Right ventricle myocardium superior (tissue), 1 donor: Measurements from ENCODE around the gene H1-8. TPM values are rescaled to one million over a fixed set of nuclear protein-coding genes. Genes with fewer than 3 reads are reported as not detected.
A peak's percentile ranks its signal among the peaks of the same experiment; 100 is the strongest.

Source experiments
- ATAC-seq: fragments of 200-7000 bp; cut with Tn5 transposase; one replicate; pipeline ENCODE4 v1.9.1; 2020; ENCODE audit warnings: mild to moderate bottlenecking; ENCODE audit not compliant: poor library complexity
- DNase-seq: peaks from one replicate; pipeline ENCODE4 v3.0.0-alpha.2; 2020
- intact Hi-C: fragments of 100-400 bp; cut with DNase I; formaldehyde crosslinking; loops from one replicate; pipeline ENCODE4 v1.11.2; 2022
- total RNA-seq: library from RNA; stranded (reverse); fragmentation: NEBNext Ultra II Directional; extraction: Animal tissue kit (Norgen Biotek cat#: 25700); gene quantifications from one replicate; pipeline ENCODE4 v1.2.1, GENCODE V29; 2021
- donor health status: DM: no; HTN: yes; CAD: no; lungs with severe emphysema.

H1-8 gene
- total RNA-seq, 1 donor from 2014 or later, result not detected

DNA sequence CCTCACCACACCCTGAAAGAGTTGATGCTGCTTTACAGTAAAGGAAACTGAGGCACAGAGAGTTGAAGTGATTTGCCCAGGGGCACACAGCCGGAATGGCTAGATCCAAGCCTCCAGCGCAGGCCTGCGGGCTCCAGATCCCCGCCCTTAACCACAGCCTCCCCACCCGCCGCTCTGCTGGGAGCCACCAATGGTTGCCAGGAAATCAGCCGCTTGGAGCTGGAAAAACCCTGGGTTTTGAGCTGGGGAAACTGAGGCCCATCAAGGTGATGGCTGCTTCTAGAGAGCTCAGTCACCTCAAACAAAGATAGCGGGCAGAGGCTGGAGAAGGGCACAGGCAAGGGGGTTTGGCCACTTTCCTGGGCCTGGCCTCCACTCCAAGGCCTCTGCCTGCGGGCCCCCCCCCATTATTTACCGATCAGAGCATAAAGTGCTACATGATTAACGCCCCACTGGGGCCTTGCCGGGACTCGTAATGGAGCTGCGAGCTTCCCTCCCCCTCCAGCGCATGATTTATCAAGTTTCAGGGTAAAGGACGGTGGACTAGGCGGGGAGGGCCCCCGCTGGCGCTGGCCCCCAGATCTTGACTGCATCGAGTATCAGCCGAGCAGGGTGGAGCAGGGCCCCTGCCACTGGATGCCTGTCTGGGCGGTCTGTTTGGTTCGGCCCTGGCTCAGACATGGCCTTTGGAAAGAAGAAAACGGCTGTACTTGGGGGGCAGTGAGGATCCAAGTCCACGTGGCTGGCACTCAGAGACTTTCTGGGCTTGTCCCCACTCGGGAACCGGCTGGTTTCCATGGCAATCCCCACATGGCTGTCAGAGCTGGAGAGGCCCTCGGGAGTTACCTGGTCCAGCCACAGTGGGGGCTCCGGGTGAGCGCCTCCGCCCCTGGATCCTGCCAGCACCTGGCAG is 54.4 kb downstream of the H1-8 start:
- ATAC-seq, result peak; percentile 20
- DNase-seq, result peak; percentile 78
- intact Hi-C loops, result loop anchor here (5.0 kb wide), 1 partner anchor 105 kb away; no protein-coding TSS in a partner anchor

GRCh38 chr3:129598000-129598381 is 55.0 kb downstream of the H1-8 start:
- intact Hi-C loops, result loop anchor here (5.0 kb wide), 1 partner anchor 106 kb away; no protein-coding TSS in a partner anchor
- no peak for DNase-seq
- no peak for ATAC-seq

GRCh38 chr3:129598484-129598883 is 55.5 kb downstream of the H1-8 start:
- ATAC-seq, result no peak
- intact Hi-C loops, result loop anchor here (5.0 kb wide), 1 partner anchor 106 kb away; no protein-coding TSS in a partner anchor
- no peak for DNase-seq

DNA sequence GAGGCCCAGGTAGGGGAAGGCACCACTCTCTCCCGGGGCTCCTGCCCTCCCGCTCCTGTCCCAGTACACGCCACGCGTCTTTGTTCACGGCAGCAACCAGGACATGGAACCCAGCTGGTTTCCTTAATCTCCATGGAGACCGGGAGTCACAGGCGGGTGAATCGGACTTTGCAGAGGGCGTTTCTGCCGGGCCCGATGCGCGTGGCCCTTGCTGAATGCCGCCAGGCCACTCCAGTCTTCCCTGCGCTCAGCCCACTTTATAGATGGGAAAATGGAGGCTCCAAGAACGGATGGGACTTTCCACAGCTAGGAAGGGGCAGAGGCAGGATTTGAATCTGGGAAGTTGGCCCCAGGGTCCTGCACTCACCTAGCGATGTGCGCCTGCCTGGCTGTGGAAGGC is 56.1 kb downstream of the H1-8 start:
- intact Hi-C loops, result loop anchor here (5.0 kb wide), 1 partner anchor 107 kb away; no protein-coding TSS in a partner anchor
- DNase-seq (no peak), ATAC-seq (no peak)

DNA sequence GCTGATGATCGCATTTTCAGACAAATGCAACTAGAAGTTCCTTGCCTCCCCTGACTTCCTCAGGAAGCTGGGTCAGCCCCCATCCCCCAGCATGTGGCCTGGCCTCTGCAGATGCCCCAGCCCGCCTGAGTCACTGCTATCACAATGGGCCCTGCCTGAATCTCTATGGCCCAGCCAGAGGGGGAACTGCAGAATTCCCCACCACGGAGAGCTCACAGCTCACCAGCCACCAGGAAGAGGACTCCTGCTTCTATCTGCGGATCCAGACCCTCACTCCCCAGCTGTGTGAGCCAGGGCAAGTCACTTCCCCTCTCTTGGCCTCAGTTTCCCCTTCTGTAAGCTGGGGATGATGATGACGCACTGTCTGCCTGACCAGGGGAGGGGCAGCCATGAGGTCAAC is 56.6 kb downstream of the H1-8 start:
- intact Hi-C loops, result loop anchor here (5.0 kb wide), 1 partner anchor 107 kb away; no protein-coding TSS in a partner anchor
- ATAC-seq (no peak), DNase-seq (peak; percentile 85)

DNA sequence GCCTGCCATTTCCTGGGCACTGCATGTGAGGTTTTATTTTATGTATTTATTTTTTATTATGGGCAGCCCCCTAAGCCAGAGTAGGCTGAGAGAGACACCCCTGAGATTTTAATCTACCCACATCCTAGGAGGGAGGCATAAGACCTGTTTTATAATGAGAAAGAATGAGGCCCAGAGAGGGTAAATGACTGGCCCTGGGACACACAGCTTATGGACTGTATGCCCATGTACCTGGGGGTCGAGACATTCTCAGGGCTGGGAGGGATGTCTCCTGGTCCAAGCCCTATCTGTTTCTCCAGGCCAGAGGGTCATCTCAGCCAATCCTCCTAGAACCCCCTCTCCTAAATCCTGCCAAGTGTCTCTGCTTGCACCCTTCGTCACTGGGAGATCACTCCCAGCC is 57.4 kb downstream of the H1-8 start:
- no peak for ATAC-seq
- intact Hi-C loops, result no loop called here

More for the DNA sequence above, 57.4 kb downstream of the H1-8 start:
- no peak for DNase-seq

Other genes with a start within 250 kb of the H1-8 start
- not detected for gene EFCAB12, start 114.5 kb upstream of the H1-8 start, total RNA-seq
- 18.7 TPM for gene MBD4, start 103.2 kb upstream of the H1-8 start, total RNA-seq
- gene IFT122, start 103.0 kb upstream of the H1-8 start, total RNA-seq, result 19.3 TPM
- gene RHO, start 14.5 kb upstream of the H1-8 start, total RNA-seq, result not detected
- 53.1 TPM for gene PLXND1, start 63.5 kb downstream of the H1-8 start, total RNA-seq